ENCODE measurements around the gene COL28A1.
"Not testable (repeated sequence)": the region's sequence is repeated elsewhere in the genome, so short reads cannot be mapped to it uniquely, and the experiment has no call there.

The COL28A1 gene

DNA sequence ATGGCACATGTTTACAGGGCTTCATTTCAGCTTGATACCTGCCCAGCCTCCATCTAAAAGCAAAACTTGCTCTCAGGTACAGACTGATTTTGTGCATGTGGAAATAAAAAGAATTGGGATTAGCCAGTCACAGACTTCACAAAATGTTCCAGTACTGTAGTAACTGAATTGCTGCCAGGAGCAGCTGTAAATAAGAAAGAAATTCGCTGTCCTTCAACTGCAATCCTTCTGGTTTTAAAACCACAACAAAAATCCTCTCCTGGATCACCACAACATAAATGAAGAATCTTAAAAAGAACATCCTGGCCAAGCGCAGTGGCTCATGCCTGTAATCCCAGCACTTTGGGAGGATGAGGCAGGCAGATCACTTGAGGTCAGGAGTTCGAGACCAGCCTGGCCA, 27.1 kb upstream of the COL28A1 start:
- no peak for DNase-seq (ENCODE audit: low read depth in 2 of 2, low spot score in 1 of 2)

DNA sequence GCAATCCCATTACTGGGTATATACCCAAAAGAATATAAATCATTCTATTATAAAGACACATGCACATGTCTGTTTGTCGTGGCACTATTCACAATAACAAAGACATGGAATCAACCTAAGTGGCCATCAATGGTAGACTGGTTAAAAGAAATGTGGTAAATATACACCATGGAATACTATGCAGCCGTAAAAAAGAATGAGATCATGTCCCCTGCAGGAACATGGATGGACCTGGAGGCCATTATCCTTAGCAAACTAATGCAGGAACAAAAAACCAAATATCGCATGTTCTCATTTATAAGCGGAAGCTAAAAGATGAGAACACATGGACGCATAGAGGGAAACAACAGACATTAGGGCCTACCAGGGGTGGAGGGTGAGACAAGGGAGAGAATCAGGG, 25.9 kb upstream of the COL28A1 start:
- not testable (repeated sequence) for DNase-seq (ENCODE audit: low read depth in 2 of 2, low spot score in 1 of 2)

DNA sequence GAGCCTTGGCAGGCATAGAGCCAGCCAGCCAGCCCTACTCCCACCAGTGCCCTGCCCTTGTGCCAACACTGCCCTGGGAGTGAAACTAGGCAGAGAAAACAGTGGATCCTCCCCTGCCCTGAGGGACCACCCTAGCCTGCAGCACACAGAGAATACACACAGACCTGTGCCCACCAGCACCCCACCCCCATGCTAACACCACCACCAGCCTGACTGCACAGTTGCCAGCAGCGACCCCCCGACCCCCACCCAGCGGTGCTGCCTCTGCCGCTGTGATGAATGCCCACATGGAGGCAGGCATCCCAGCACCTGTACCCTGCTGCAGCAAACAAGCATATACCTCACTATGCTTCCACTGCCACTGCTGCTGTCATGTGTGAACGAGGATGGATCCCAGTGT, 21.6 kb upstream of the COL28A1 start:
- no peak for DNase-seq (ENCODE audit: low read depth in 2 of 2, low spot score in 1 of 2)

DNA sequence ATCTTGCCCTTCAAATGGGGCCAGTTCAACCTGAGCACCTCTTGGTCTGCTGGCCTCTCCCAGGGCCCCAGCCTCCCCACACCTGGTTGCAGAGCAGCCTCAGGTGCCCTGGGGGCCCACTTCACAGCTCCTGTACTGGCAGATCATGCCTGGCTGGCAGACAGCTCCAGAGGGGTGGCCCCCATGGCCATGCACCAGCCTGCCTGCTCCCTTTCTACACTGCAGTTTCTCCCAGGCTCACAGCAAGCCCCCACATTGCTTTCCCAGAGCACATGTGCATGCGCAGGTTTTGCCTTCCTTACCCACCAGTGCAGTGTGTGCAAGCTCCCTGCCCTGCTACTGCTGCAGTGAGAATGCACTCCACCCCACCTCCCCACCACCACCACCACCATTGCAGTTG, 21.2 kb upstream of the COL28A1 start:
- DNase-seq (ENCODE audit: low read depth in 2 of 2, low spot score in 1 of 2), result no peak

DNA sequence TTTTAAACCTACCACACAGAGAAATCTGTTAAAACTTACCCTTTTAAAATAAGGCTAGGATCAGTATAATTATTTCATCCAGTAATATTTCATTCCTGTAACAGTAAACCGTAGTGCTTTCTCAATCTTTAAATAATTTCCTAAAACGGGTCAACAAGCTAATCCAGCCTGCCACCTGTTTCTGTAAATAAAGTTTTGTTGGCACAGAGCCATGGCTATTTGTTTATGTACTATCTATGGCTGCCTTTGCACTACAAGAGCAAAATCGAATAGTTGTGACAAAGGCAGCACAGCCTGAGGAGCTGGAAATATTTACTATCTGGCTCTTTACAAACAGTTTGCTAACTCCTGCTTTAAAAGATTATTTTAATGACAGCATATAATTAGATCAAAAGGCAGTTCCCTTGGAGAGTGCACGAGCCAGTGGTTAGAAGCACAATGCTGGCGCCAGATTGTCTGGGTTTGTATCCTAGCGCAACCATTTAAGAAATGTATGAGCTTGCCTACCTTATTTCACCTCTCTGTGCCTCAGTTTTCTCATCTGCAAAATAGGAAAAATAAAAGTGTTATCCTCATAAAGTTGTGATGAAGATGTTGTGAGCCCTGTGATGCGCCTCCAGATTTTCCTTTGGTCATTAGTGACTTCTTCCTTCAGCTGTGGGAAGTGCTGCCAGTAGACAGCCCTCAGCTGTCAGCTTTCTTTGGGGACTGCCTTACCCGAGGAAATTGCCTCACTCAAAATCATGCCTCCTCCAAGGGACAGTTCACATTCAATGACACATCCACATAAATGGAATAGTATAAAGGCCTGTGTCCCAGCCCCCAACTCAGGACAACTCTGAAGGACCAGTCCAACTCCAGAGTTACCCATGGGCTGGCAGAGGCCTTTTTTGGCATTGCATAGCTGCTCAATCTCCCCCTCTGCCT, 19.2 kb upstream of the COL28A1 start:
- DNase-seq (ENCODE audit: low read depth in 2 of 2, low spot score in 1 of 2), result no peak

DNA sequence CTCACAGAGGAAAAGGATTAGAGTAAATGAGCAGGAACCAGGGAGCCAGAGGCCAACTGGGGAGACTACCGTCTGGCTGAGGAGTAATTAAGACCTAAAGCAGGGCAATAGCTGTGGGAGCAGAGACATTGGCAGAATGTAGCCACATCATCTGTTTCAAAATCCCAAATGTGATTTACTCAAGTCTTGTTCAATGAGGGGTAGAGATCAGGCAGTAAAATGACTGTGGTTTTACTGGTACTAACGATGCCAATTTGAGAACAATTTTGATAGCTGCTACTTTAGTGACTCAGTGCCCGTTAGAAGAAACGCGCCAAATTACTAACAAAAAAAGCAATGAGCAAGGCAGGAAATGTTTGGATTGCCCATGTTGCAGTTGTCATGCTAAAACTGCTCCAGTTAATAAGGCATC, 18.4 kb upstream of the COL28A1 start:
- no peak for DNase-seq (ENCODE audit: low read depth in 2 of 2, low spot score in 1 of 2)

DNA sequence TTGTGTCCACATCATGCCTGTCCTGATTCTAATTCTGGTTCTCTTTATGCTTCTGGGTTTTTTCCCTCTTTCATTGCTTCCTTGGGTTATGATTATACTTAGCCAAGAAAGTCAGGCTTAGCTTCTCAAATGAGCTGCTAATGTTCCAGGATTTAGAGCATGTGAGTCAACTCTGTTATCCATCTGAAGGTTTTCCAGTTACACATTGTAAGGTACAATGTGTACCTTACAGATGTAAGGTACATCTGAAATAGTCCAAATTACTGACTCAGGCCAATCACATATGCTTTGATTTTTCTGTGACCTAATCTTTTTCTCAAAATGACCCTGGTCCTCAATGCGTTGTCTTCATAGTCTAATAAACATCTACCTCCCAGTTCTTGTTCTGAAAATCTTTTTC, 17.7 kb upstream of the COL28A1 start:
- DNase-seq (ENCODE audit: low read depth in 2 of 2, low spot score in 1 of 2), result no peak

DNA sequence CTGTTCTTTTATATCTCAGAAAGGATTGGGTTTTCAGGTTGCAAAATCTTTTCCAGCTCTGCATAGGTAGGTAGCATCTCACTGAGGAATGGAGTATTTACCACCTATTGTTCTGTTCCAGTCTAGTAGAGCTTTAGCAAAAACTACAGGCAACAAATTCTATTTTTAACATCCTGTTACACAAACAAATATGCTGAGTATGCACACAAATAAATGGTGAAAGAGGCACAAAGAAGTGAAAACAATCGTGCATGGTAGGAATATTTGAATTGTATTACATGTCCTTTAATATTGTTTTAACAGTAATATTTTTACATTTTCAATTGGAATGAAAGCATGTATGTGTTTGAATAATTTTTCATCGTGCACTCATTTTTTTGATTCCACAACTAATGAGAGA, 16.5 kb upstream of the COL28A1 start:
- no peak for DNase-seq (ENCODE audit: low read depth in 2 of 2, low spot score in 1 of 2)

DNA sequence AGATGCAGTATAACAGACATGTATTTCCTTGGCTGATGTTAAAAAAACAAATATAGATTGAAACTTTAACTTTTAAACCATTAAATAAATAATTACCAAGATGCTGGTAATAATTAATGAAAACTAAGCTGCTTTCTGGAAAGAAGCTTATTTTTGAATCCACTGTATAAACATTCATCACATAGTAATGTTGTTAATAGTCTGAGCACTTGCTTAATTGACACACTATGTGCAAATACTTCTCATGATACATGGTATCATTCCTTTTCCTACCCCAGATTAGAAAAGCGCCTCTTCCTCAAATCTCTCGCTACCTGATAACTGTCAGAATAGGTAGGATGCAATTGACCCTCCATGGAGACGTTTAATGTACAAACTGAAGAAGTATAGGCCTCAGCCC, 15.0 kb upstream of the COL28A1 start:
- no peak for DNase-seq (ENCODE audit: low read depth in 2 of 2, low spot score in 1 of 2)

DNA sequence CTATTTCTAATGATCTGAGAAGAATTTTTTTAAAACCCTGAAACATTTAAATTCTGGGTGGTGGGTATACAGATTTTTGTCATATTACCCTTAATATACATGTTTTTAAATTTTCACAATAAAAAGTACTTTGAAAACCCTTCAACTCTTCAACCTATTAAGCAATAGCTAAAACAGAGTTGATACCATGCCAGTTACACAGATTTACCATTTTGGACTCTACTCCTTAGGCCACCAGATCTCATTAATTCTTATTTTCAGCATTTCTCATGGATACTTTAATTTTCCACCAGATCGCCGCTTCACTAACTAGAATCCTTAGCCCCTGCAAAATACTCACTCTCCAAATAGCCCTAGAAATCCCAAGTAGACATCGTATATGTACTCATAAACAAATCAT, 12.7 kb upstream of the COL28A1 start:
- no peak for DNase-seq (ENCODE audit: low read depth in 2 of 2, low spot score in 1 of 2)

DNA sequence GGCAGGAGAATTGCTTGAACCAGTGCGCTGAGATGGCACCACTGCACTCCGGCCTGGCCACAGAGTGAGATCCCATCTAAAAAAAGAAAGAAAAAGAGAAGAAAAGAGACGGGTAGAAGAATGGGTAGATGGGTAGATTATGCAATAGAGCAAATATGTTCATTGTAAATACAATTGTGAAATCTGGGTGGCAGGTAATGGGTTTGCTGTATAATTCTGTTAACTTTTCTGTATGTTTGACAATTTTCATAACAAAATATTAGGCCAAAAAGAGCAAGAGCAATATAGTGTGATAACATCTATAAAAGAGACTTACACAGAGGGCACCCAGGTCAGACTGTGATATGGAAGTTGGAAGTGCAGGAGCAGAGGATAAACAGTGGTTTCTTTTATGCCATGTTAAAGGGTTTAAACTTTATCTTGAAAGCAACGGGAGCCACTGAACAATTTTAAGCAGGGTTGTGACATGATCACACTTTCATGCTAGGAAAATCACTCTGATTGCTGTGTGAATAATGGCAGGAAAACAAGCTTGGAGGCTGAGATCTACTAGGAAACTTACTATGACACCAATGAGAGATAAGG, 6.7 kb upstream of the COL28A1 start:
- no peak for DNase-seq (ENCODE audit: low read depth in 2 of 2, low spot score in 1 of 2)

DNA sequence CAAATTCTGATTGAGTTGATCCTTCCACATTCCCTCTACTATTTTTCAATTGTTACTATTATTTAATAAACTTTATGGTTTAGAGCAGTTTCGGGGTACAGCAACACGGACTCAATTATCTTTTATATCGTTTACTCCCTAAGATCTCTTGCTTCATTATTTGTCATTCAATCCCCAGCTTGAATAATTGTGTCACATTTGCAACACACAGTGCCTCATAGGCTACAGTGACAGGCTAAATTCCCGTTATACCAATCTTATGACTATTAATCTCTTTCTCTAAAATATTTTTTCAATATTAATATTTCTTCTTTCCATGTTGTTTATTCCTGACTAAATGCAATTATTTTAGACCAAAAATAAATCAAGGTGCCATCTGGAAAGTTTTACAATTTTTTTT, 4.0 kb upstream of the COL28A1 start:
- no peak for DNase-seq (ENCODE audit: low read depth in 2 of 2, low spot score in 1 of 2)

DNA sequence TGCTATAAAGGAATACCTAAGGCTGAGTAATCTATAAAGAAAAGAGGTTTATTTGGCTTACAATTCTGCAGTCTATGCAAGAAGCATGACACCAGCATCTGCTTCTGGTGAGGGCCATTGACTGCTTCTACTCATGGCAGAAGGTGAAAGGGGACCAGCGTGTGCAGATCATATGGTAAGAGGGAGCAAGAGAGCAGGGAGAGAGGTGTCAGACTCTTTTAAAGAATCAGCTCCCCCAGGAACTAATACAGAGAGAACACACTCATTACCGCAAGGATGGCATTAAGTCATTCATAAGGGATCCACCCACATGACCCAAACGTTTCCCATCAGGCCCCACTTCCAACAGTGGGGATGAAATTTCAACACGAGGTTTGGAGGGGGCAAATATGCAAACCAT, 3.5 kb upstream of the COL28A1 start:
- DNase-seq (ENCODE audit: low read depth in 2 of 2, low spot score in 1 of 2), result no peak

DNA sequence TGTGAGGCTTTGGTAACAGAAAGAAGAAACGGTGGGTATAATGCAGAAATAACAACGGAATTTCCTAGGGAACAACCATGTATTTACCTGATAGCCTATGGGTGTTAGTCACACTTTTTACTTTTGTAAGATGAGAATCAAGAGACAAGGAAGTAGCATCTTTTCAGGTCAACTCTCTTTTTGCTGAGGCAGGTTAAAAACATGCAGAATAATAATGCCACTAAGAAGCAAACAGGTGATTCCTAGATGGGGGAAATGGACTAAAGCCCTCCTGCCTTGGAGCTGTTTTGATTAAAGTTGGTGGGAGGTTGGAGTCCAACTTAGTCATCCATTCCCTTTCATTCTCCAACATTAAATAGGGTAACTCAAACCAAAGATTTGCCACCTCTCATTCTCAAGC, 2.0 kb upstream of the COL28A1 start:
- no peak for DNase-seq (ENCODE audit: low read depth in 2 of 2, low spot score in 1 of 2)

DNA sequence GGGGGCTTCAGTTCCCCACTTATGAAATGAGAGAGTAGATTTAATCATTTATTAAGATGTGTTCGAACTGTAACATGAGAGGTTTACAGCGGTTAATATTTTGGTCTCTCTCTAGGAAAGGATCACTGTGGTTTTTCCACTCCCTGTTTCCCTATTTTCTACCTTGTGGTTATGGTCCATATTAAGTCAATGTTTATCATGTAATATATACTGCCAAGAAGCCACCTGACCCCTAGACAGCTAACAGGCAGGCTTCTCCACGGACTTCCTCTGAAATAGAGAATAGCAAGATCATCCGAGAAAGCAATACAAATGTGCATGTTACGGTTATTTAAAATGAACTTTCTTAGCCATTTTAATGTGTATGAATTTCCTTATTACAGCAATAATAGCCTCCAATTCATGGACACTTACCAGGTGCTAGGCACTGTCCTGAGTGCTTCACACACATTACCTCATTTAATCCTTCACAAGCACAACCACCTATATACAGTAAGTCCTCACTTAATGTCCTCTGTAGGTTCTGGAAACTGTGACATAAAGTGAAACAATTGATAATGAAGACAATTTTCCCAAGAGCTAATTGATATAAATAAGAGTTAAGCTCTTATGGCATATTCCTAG, 835 bp upstream of the COL28A1 start:
- DNase-seq (ENCODE audit: low read depth in 2 of 2, low spot score in 1 of 2), result no peak

DNA sequence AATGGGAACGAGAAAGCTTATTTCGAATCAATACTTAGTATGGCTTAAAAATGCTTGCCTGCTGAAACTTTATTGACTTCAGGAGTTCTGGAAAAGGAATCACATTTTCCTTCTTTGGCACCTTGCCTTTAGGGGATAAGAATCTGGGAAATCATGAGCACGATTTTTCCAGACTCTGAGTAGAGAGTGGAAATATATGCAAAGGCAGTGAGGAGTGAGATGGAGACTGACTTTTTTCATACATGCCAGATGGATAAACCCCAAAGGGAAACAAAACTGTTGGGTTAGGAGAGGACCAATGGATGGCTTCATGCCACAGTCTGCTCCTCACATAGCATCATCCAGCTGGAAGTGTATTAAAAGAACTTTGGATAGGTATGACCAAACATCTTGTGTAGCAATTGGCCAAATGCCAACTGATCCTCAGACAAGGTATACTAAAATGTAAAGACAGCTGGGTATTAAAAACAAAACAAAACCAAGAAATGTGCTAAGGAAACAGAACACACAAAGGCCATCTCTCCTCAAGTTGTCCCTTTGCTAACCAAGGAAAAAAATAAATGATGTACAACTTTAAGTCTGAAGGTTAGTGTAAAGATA, 1.7 kb downstream of the COL28A1 start:
- no peak for DNase-seq (ENCODE audit: low read depth in 2 of 2, low spot score in 1 of 2)

DNA sequence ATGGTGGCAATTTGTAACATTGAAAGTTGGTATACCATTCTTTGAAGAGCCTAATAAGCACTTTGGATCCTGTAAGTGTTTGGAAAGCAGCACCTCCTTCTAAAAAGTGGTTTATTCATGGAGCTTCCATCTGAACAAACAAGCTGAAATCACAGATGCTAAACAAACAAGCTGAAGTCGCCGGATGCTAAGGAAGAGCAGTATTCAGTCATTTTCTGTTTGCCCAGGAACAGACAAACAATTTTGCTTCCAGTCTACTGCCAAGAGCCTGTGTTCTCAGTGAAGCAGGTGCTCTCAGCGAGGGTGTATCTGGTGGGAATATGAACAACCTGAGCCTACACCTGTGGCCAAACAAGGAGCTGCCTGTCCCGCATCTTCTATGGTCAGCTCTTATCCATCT, 6.3 kb downstream of the COL28A1 start:
- no peak for DNase-seq (ENCODE audit: low read depth in 2 of 2, low spot score in 1 of 2)

DNA sequence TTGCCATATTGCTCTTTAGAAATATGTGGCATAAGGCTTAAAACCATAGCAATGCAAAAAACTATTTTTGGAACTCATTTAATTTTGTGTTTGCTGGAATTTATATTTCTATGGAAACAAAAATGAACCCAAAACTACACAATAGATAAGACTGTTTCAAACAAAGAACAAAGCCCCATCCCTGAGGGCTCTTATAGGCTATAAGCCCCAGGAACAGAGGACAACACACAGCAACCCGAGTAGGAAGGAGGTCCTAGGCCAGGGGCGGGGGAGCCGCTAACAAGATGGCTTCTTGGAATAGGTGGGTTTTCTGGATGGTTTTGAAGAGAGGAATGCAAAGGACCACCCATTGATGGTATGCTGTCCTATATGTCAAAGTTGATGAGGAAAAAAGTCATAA, 8.6 kb downstream of the COL28A1 start:
- DNase-seq (ENCODE audit: low read depth in 2 of 2, low spot score in 1 of 2), result no peak

DNA sequence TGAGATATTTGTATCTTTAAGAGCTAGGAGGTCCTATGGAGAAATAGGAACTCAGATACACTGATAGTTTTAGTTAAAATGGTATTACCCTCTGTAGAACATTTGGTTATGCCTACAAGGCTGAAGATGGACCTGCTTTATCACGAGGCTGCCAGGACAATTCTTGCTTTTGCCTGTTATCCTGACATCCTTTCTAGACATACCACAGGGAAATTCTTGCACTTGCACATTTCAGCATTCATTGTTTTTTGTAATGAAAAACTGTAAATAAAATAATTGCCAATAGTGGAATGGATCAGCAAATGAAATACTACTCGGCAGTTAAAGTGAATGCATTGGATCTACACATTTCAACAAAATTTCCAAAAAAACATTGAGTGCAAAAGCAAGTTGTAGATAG, 9.7 kb downstream of the COL28A1 start:
- DNase-seq (ENCODE audit: low read depth in 2 of 2, low spot score in 1 of 2), result no peak

DNA sequence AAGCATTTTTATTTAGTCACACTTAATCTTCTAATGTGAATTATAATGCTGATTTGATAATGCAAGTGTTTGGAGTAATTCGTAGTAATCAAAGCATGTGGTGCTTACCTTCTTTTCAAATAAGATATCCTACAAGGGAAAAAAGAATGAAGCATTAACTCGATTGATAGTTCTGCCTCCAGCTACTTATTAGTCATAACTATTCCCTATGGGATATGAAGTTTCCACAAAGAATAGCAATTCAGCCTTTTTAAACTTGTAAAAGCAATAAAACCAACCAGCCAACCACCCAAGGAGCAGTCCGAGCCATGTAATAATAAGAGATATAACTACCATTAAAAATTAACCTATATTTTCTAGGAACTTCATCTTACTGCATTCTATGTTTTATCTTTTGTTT, 11.6 kb downstream of the COL28A1 start:
- DNase-seq (ENCODE audit: low read depth in 2 of 2, low spot score in 1 of 2), result no peak

DNA sequence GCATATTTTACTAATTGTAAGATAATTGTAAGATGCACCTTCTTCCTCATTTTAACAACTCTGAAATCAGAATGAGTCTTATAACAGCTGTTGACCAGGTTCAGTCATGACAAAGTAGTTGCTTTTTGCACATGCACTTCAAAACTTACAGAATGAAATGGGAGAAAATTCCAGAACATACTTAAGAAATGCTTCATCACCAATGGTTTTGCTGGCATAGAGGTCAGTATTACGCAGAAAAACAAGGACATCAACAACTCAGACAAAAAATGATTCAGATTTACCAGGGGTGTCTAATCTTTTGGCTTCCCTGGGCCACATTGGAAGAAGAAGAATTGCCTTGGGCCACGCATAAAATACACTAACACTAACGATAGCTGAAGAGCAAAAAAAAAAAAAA, 13.3 kb downstream of the COL28A1 start:
- DNase-seq (ENCODE audit: low read depth in 2 of 2, low spot score in 1 of 2), result no peak

DNA sequence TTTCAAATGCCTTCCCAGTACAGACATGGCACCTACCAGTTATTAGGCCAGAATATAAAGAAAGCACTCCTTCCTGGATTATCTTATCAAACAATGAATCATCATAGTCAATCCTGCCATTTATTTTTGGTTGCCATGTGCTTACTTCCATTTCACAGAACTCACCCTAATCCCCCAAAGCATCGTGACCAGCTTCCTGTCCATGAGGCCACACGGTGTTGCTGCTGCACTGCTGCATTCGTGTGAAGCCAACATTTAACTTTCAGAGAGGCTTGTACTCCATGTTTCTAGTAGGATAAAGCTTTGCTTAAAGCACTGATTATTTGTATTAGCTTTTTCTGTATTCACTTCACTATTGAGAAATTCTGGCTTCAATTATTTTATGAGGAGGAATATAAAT, 14.4 kb downstream of the COL28A1 start:
- no peak for DNase-seq (ENCODE audit: low read depth in 2 of 2, low spot score in 1 of 2)

All from stimulated activated CD8-positive, alpha-beta memory T cell treated with anti-CD3 and anti-CD28 coated beads, Interleukin-4, amount 100 ng/mL, for 4 hours (primary cell).